ENCODE measurements around the gene IKZF1. TPM values are rescaled to one million over a fixed set of nuclear protein-coding genes. Genes with fewer than 3 reads are reported as not detected.
A peak's percentile ranks its signal among the peaks of the same experiment; 100 is the strongest.

Gene IKZF1
- polyA plus RNA-seq, 6 donors from 2014 or later = 127 to 347 (median 205) TPM

GRCh38 chr7:50393076-50393475, 88.6 kb downstream of the IKZF1 start:
- no peaks in the 10 kb centered on the region for H3K27me3 Mint-ChIP-seq
- H3K27ac Mint-ChIP-seq = peak overlapping the region; percentile 85 to 99 (median 96)
- peaks cover 61 to 64% of the 10 kb centered on the region in 2 donors for H3K36me3 Mint-ChIP-seq
- DNase-seq (no peak), ATAC-seq (ENCODE audit: low read depth in 2 of 2) (no peak)
- peaks cover 0 to 10% (median 3%) of the 10 kb centered on the region in 7 donors for H3K9me3 Mint-ChIP-seq
- H3K4me3 Mint-ChIP-seq = peak overlapping the region; percentile 64 to 93 (median 90)
- H3K4me1 Mint-ChIP-seq = peaks cover 75 to 93% (median 85%) of the 10 kb centered on the region in 3 donors

GRCh38 chr7:50393547-50394252, 89.2 kb downstream of the IKZF1 start:
- DNase-seq = peak; percentile 70
- Mint-ChIP-seq H3K27ac (peak overlapping the region; percentile 85 to 99 (median 96)), H3K36me3 (peaks cover 61 to 66% of the 10 kb centered on the region in 2 donors), H3K27me3 (no peaks in the 10 kb centered on the region), H3K4me3 (peak overlapping the region; percentile 64 to 93 (median 90)), H3K9me3 (peaks cover 0 to 10% (median 5%) of the 10 kb centered on the region in 7 donors), H3K4me1 (peaks cover 78 to 93% (median 87%) of the 10 kb centered on the region in 3 donors)
- peak; percentile 85 to 88 for ATAC-seq (ENCODE audit: low read depth in 2 of 2)

- DNase-seq (no peak), ATAC-seq (ENCODE audit: low read depth in 2 of 2) (no peak)
- Mint-ChIP-seq H3K9me3 (peaks cover 0 to 10% (median 5%) of the 10 kb centered on the region in 7 donors), H3K27ac (peak overlapping the region; percentile 85 to 99 (median 96)), H3K4me1 (peaks cover 76 to 88% (median 86%) of the 10 kb centered on the region in 3 donors), H3K36me3 (peaks cover 62 to 70% of the 10 kb centered on the region in 2 donors), H3K27me3 (no peaks in the 10 kb centered on the region), H3K4me3 (peak overlapping the region; percentile 64 to 93 (median 90))
These were observed 89.8 kb downstream of the IKZF1 start for GRCh38 chr7:50394315-50394714.

- Mint-ChIP-seq H3K36me3 (peaks cover 58 to 70% of the 10 kb centered on the region in 2 donors), H3K9me3 (peaks cover 0 to 10% (median 5%) of the 10 kb centered on the region in 7 donors), H3K27ac (peak overlapping the region; percentile 93 to 96 (median 94)), H3K4me3 (peak overlapping the region; percentile 70 to 88 (median 76)), H3K27me3 (no peaks in the 10 kb centered on the region), H3K4me1 (peaks cover 61 to 79% (median 74%) of the 10 kb centered on the region in 3 donors)
- no peak for DNase-seq
- no peak for ATAC-seq (ENCODE audit: low read depth in 2 of 2)
These were observed 92.3 kb downstream of the IKZF1 start for GRCh38 chr7:50396856-50397255.

- DNase-seq = no peak
- Mint-ChIP-seq H3K36me3 (peaks cover 63 to 70% of the 10 kb centered on the region in 2 donors), H3K27ac (peak overlapping the region; percentile 85 to 97 (median 95)), H3K4me3 (peak overlapping the region in 7 of 8 donors; percentile 71 to 81 (median 73)), H3K9me3 (peaks cover 0 to 10% (median 5%) of the 10 kb centered on the region in 7 donors), H3K4me1 (peaks cover 59 to 79% (median 68%) of the 10 kb centered on the region in 3 donors), H3K27me3 (no peaks in the 10 kb centered on the region)
- peak; percentile 50 to 54 for ATAC-seq (ENCODE audit: low read depth in 2 of 2)
These were observed 92.9 kb downstream of the IKZF1 start for GRCh38 chr7:50397320-50397970.

GRCh38 chr7:50397971-50398324, 93.4 kb downstream of the IKZF1 start:
- ATAC-seq (ENCODE audit: low read depth in 2 of 2) (no peak), DNase-seq (no peak)
- Mint-ChIP-seq H3K4me1 (peaks cover 58 to 79% (median 63%) of the 10 kb centered on the region in 3 donors), H3K9me3 (peaks cover 0 to 10% (median 5%) of the 10 kb centered on the region in 7 donors), H3K4me3 (peak overlapping the region in 7 of 8 donors; percentile 25 to 81 (median 71)), H3K27me3 (no peaks in the 10 kb centered on the region), H3K27ac (peak overlapping the region; percentile 85 to 97 (median 95)), H3K36me3 (peaks cover 63 to 70% of the 10 kb centered on the region in 2 donors)

GRCh38 chr7:50399206-50399605, 94.7 kb downstream of the IKZF1 start:
- Mint-ChIP-seq H3K4me3 (no peak overlapping the region), H3K27me3 (no peaks in the 10 kb centered on the region), H3K27ac (peak overlapping the region; percentile 24 to 97 (median 90)), H3K4me1 (peaks cover 57 to 79% (median 63%) of the 10 kb centered on the region in 3 donors), H3K9me3 (peaks cover 0 to 10% (median 5%) of the 10 kb centered on the region in 7 donors), H3K36me3 (peaks cover 57 to 63% of the 10 kb centered on the region in 2 donors)
- ATAC-seq (ENCODE audit: low read depth in 2 of 2) = no peak
- no peak for DNase-seq

- ATAC-seq (ENCODE audit: low read depth in 2 of 2) (no peak), DNase-seq (no peak)
- H3K27ac Mint-ChIP-seq = peak overlapping the region in 4 of 6 donors; percentile 74 to 94 (median 90)
- peaks cover 0 to 10% (median 5%) of the 10 kb centered on the region in 7 donors for H3K9me3 Mint-ChIP-seq
- H3K27me3 Mint-ChIP-seq = no peaks in the 10 kb centered on the region
- peak overlapping the region in 1 of 8 donors; percentile 49 for H3K4me3 Mint-ChIP-seq
- peaks cover 60 to 79% (median 63%) of the 10 kb centered on the region in 3 donors for H3K4me1 Mint-ChIP-seq
- H3K36me3 Mint-ChIP-seq = peaks cover 59 to 62% of the 10 kb centered on the region in 2 donors
These were observed 95.1 kb downstream of the IKZF1 start for GRCh38 chr7:50399635-50400034.

GRCh38 chr7:50400114-50400513, 95.6 kb downstream of the IKZF1 start:
- Mint-ChIP-seq H3K4me1 (peaks cover 63 to 83% (median 65%) of the 10 kb centered on the region in 3 donors), H3K36me3 (peaks cover 59 to 62% of the 10 kb centered on the region in 2 donors)

GRCh38 chr7:50404392-50404791, 99.9 kb downstream of the IKZF1 start:
- H3K36me3 Mint-ChIP-seq = peaks cover 32 to 35% of the 10 kb centered on the region in 2 donors
- H3K9me3 Mint-ChIP-seq = no peaks in the 10 kb centered on the region
- H3K27me3 Mint-ChIP-seq = no peaks in the 10 kb centered on the region
- peak overlapping the region in 5 of 6 donors; percentile 73 to 98 (median 96) for H3K27ac Mint-ChIP-seq
- ATAC-seq (ENCODE audit: low read depth in 2 of 2) (no peak), DNase-seq (no peak)
- H3K4me1 Mint-ChIP-seq = peaks cover 75 to 91% (median 76%) of the 10 kb centered on the region in 3 donors
- peak overlapping the region in 6 of 8 donors; percentile 16 to 90 (median 58) for H3K4me3 Mint-ChIP-seq

More at GRCh38 chr7:50400114-50400513, 95.6 kb downstream of the IKZF1 start:
- peak overlapping the region in 4 of 6 donors; percentile 12 to 94 (median 62) for H3K27ac Mint-ChIP-seq
- no peak overlapping the region for H3K4me3 Mint-ChIP-seq
- no peak for DNase-seq
- ATAC-seq (ENCODE audit: low read depth in 2 of 2) = no peak
- peaks cover 0 to 10% (median 5%) of the 10 kb centered on the region in 7 donors for H3K9me3 Mint-ChIP-seq
- no peaks in the 10 kb centered on the region for H3K27me3 Mint-ChIP-seq

- Mint-ChIP-seq H3K27me3 (no peaks in the 10 kb centered on the region), H3K4me1 (peaks cover 80 to 97% (median 84%) of the 10 kb centered on the region in 3 donors), H3K4me3 (peak overlapping the region; percentile 60 to 90 (median 74)), H3K9me3 (no peaks in the 10 kb centered on the region), H3K36me3 (peaks cover 30 to 32% of the 10 kb centered on the region in 2 donors), H3K27ac (peak overlapping the region; percentile 92 to 98 (median 95))
- ATAC-seq (ENCODE audit: low read depth in 2 of 2) (peak; percentile 37 to 41), DNase-seq (no peak)
These were observed 100.7 kb downstream of the IKZF1 start for GRCh38 chr7:50405221-50405620.

GRCh38 chr7:50406935-50407334, 102.4 kb downstream of the IKZF1 start:
- peak overlapping the region; percentile 69 to 98 (median 96) for H3K27ac Mint-ChIP-seq
- no peak for DNase-seq
- peak overlapping the region in 7 of 8 donors; percentile 16 to 90 (median 68) for H3K4me3 Mint-ChIP-seq
- H3K36me3 Mint-ChIP-seq = peaks cover 15 to 17% of the 10 kb centered on the region in 2 donors
- H3K27me3 Mint-ChIP-seq = no peaks in the 10 kb centered on the region
- no peak for ATAC-seq (ENCODE audit: low read depth in 2 of 2)
- no peaks in the 10 kb centered on the region for H3K9me3 Mint-ChIP-seq
- H3K4me1 Mint-ChIP-seq = peaks cover 88 to 100% (median 91%) of the 10 kb centered on the region in 3 donors

Data from naive B cell (primary cell).